Measurements from ENCODE around the gene UNKL.
"Not testable (repeated sequence)": the region's sequence is repeated elsewhere in the genome, so short reads cannot be mapped to it uniquely, and the experiment has no call there.

UNKL gene

GRCh38 chr16:1441391-1441829 lies 26.9 kb upstream of the UNKL start:
- DNase-seq (ENCODE audit: low read depth): no peak
- no peak overlapping the region for H3K4me3 ChIP-seq (ENCODE audit: low read depth, low read length)
- TF ChIP-seq CTCF (IDR thresholded peaks at IDR 0.05; ENCODE audit: control insufficient read depth, extremely low read depth, insufficient read depth): no peak

DNA sequence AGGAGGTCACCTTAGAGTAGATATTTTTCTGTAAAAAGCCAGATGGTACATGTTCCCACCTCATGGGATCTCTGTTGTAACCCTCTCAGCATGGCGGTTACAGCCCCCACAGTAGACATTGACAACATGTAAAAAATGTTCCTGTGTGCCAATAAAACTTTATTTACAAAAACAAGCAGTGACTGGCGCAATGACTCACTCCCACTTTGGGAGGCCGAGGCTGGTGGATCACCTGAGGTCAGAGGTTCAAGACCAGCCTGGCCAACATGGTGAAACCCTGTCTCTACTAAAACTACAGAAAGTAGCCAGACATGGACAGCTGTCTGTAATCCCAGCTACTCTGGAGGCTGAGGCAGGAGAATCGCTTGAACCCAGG lies 25.2 kb upstream of the UNKL start:
- DNase-seq (ENCODE audit: low read depth); H3K4me3 ChIP-seq (ENCODE audit: low read depth, low read length): not testable (repeated sequence)

GRCh38 chr16:1439058-1439698 lies 24.7 kb upstream of the UNKL start:
- no peak overlapping the region for H3K4me3 ChIP-seq (ENCODE audit: low read depth, low read length)
- TF ChIP-seq CTCF (IDR thresholded peaks at IDR 0.05; ENCODE audit: control insufficient read depth, extremely low read depth, insufficient read depth): no peak
- DNase-seq (ENCODE audit: low read depth): no peak

DNA sequence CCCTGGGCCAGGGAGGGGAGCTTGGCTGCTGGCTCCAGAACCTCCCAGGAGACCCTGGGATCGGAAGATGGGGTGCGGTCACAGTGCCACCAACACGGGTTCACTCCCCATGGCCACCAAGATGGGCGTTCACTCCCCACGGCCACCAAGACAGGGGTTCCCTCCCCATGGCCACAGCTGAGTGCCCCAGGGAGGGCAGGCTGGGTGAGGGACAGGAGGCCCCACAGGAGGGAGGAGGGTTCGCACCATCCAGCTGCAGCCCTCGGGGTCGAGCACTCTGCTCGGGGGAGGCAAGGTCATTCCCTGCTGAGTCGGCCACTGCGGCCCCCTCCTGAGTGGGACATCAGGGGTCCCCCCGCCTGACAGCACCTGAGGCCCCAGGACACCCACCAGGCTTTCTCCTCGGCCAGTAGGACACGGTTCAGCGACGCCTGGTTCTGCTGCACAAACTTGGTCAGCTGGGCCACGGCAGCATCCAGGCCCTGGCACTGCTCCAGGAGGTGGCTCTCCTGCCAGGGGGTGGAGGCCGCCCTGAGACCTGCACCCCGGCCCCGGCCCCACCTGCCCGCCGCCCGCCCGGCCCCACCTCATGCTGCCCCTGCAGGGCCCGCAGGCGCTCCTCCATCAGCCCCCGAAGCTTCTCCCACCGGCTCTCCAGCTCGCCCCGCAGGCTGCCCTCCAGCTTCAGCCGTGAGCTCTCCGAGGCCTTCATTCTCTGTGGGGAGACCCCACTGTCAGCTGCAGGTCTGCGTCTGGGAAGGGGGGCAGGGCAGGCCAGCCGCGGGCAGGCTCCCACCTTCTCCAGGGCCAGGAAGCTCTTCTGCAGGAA lies 23.9 kb upstream of the UNKL start:
- no peak overlapping the region for H3K4me3 ChIP-seq (ENCODE audit: low read depth, low read length)
- no peak for TF ChIP-seq CTCF (IDR thresholded peaks at IDR 0.05; ENCODE audit: control insufficient read depth, extremely low read depth, insufficient read depth)

GRCh38 chr16:1437606-1438005 lies 23.1 kb upstream of the UNKL start:
- DNase-seq (ENCODE audit: low read depth): no peak
- no peak overlapping the region for H3K4me3 ChIP-seq (ENCODE audit: low read depth, low read length)
- TF ChIP-seq CTCF (IDR thresholded peaks at IDR 0.05; ENCODE audit: control insufficient read depth, extremely low read depth, insufficient read depth): no peak

More for the DNA sequence above, 23.9 kb upstream of the UNKL start:
- DNase-seq (ENCODE audit: low read depth): no peak

- no peak for DNase-seq (ENCODE audit: low read depth)
- no peak overlapping the region for H3K4me3 ChIP-seq (ENCODE audit: low read depth, low read length)
- TF ChIP-seq CTCF (IDR thresholded peaks at IDR 0.05; ENCODE audit: control insufficient read depth, extremely low read depth, insufficient read depth): no peak
Observed at GRCh38 chr16:1436731-1437355, 22.3 kb upstream of the UNKL start.

GRCh38 chr16:1435921-1436697 lies 21.6 kb upstream of the UNKL start:
- no peak overlapping the region for H3K4me3 ChIP-seq (ENCODE audit: low read depth, low read length)
- TF ChIP-seq CTCF (IDR thresholded peaks at IDR 0.05; ENCODE audit: control insufficient read depth, extremely low read depth, insufficient read depth): peak; percentile 13; the same call in 1 of the 2 replicates
- DNase-seq (ENCODE audit: low read depth): no peak
